ENCODE data around the gene FAM118B. TPM values are rescaled to one million over a fixed set of nuclear protein-coding genes. Genes with fewer than 3 reads are reported as not detected.

Gene FAM118B
- total and polyA plus RNA-seq, 2 of the 8 experiments (the other 6 are each of a cell fraction or from before 2014, with no cell fraction given) = 25.3 to 48.3 TPM

DNA sequence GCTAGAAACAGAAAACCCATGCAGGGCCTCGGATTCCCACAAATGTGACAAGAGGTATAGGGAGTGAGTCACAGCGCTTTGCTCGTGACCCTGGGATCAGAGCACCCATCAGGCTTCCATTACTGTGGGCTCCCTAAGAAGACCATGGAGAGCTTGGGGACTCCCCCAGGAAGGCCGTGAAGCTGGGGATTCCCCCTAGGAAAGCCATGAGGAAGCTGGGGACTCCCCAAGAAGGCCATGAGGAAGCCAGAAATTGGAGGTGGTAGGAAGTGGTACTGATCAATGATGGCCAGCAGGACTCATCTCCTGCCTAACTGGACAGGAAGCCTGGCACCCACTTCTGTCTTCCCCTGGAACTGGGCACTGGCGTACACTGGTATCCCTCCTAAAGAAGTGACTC lies 82.1 kb downstream of the FAM118B start:
- Histone ChIP-seq H2AK5ac (ENCODE audit: low read depth, low read length) (no peak overlapping the region), H4K5ac (ENCODE audit: insufficient read length, low read depth, low read length) (no peak overlapping the region), H3K27me3 (replicated peaks in 1 of 4; ENCODE audit: control insufficient read depth in 3 of 4, extremely low read depth in 1 of 4, insufficient read depth in 3 of 4, low read length in 3 of 4) (no peaks in the 10 kb centered on the region), H2BK15ac (ENCODE audit: low read length) (no peak overlapping the region), H3K9me3 (ENCODE audit: insufficient read depth in 2 of 2, low read depth in 1 of 2, low read length in 1 of 2) (no peaks in the 10 kb centered on the region), H3K4ac (replicated peaks; ENCODE audit: insufficient read length, low read depth, low read length) (no peak overlapping the region), H3K9ac (replicated peaks in 1 of 4; ENCODE audit: extremely low read depth in 1 of 4, low read depth in 3 of 4, low read length in 3 of 4) (no peak overlapping the region), H2AFZ (ENCODE audit: low read length) (no peak overlapping the region), H2BK20ac (ENCODE audit: low read length) (no peak overlapping the region), H2BK5ac (ENCODE audit: low read depth, low read length) (no peak overlapping the region), H3K23me2 (ENCODE audit: low read depth, low read length) (no peaks in the 10 kb centered on the region), H3K56ac (replicated peaks; ENCODE audit: insufficient read length, low read depth, low read length) (no peak overlapping the region), H3K79me1 (ENCODE audit: low read depth, low read length) (no peaks in the 10 kb centered on the region), H4K91ac (replicated peaks; ENCODE audit: insufficient read length, low read length) (no peak overlapping the region), H3K4me2 (ENCODE audit: insufficient read depth in 1 of 2, low read depth in 2 of 2, low read length in 2 of 2) (no peak overlapping the region), H4K20me1 (replicated peaks in 1 of 2; ENCODE audit: control insufficient read depth in 1 of 2, insufficient read depth in 2 of 2, low read length in 2 of 2) (peaks cover 0 to 9% of the 10 kb centered on the region in 2 experiments), H3K4me1 (replicated peaks in 1 of 4; ENCODE audit: control insufficient read depth in 3 of 4, insufficient read depth in 4 of 4, low read length in 3 of 4) (no peaks in the 10 kb centered on the region), H3K36me3 (ENCODE audit: control insufficient read depth in 2 of 4, insufficient read depth in 4 of 4, low read length in 3 of 4) (peaks cover 2 to 8% (median 7%) of the 10 kb centered on the region in 4 experiments; a peak in 6 of 8 replicates), H3K14ac (ENCODE audit: insufficient read length) (no peak overlapping the region), H3K79me2 (ENCODE audit: control insufficient read depth in 1 of 2, insufficient read depth in 2 of 2, low read length in 2 of 2) (no peaks in the 10 kb centered on the region), H4K8ac (ENCODE audit: extremely low read depth, insufficient read depth, low read length) (no peak overlapping the region), H3K18ac (ENCODE audit: extremely low read depth, low read length) (no peak overlapping the region), H3K27ac (ENCODE audit: low read depth, low read length) (no peak overlapping the region), H3K4me3 (ENCODE audit: extremely low read depth in 1 of 4, insufficient read depth in 2 of 4, low read depth in 3 of 4, low read length in 4 of 4) (no peak overlapping the region), H3K23ac (ENCODE audit: insufficient read length) (no peak overlapping the region), H2BK12ac (ENCODE audit: low read depth, low read length) (no peak overlapping the region), H2BK120ac (replicated peaks; ENCODE audit: low read depth, low read length) (no peak overlapping the region)
- TF ChIP-seq CHD2 (IDR thresholded peaks at IDR 0.05; ENCODE audit: low read length) = no peak
- TF ChIP-seq FOSL1 (IDR thresholded peaks at IDR 0.05; ENCODE audit: insufficient read depth, low read depth, low read length) = no peak
- no peak for TF ChIP-seq CHD1 (IDR thresholded peaks at IDR 0.05; ENCODE audit: low read depth, low read length)
- TF ChIP-seq RNF2 (IDR thresholded peaks at IDR 0.05; ENCODE audit: borderline replicate concordance, low read depth, low read length, missing control alignments, poor library complexity, severe bottlenecking) = no peak
- CTCF ChIA-PET (ENCODE audit: partially characterized antibody) = interaction anchor here (0.9 to 1.8 kb wide), 3 partner anchors 11 to 113 kb away, joined by 3 to 9 read pairs (median 3); partner anchors contain the start of genes DCPS and TIRAP
- POLR2A ChIA-PET (ENCODE audit: partially characterized antibody) = interaction anchor here (1.0 to 2.7 kb wide), 5 partner anchors 10 to 25 kb away, joined by 3 to 24 read pairs (median 5); partner anchors contain the start of genes DCPS, FOXRED1 and SRPRA
- whole genome bisulfite sequencing, 2 experiments (ENCODE audit: extremely low coverage in 1 of 2, insufficient coverage in 1 of 2, insufficient read length in 1 of 2, insufficient replicate concordance in 2 of 2, low coverage in 1 of 2, low lambda C conversion rate in 2 of 2, missing lambda C conversion rate in 1 of 2) = 97% methylated on average over 5 of the region's 5 CpGs; no CpG with 5 or more reads in 1 of the 2 experiments
- DNase-seq (ENCODE audit: low read depth in 1 of 2, low spot score in 2 of 2) (no peak), FAIRE-seq (no peak)
